GM12892 (cell line): ENCODE results near the gene ERCC1.

Source experiments
- POLR2A ChIP-seq: IDR thresholded peaks from 2 replicates; pipeline ENCODE4 v1.6.1; 2011; ENCODE audit warnings: low read depth, low read length, control low read depth
- POLR2AphosphoS5 ChIP-seq: IDR thresholded peaks from 2 replicates; pipeline ENCODE4 v1.6.1; 2011; ENCODE audit warnings: low read depth, low read length, control low read depth
- TAF1 ChIP-seq: IDR thresholded peaks from 2 replicates; pipeline ENCODE4 v1.6.1; 2011; ENCODE audit warnings: low read depth, mild to moderate bottlenecking, control low read depth, low read length, borderline replicate concordance

DNA sequence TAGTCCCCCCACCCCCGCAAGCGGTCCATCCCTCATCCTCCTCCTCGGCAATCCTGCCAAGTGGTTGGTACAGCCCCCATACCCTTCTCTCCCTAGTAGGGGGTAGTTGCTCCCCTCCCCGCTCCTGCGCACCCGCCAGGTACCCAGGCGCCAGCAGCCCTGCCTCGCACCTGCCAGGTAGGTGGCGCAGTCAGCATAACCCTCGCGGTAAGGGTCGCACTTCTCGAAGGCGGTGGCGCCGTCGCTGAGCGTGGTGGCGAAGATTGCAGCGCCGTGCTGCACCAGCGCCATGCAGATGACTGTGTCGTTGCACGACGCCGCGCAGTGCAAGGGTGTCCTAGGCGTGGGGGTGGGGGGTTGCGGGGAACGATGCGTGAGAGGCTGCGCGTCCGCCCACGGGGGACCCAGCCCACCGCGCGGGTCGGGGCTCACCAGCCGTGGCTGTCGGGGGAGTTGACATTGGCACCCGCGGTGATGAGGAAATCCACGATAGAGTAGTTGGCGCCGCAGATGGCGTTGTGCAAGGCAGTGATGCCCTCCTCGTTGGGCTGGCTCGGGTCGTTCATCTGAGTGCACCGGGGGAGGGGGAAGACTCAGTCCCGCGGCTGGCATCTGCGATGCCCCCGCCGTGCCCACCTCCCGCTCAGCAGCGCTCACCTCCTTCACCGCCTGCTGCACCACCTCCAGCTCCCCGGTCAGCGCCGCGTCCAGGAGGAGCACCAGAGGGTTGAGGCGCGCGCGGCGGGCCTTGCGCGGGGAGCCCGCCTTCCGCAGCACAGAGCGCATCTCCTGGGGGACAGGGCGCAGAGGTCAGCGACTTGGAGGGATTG, 38.1 kb downstream of the ERCC1 start:
- TF ChIP-seq POLR2A (no peak), POLR2AphosphoS5 (no peak), TAF1 (no peak)
